Right atrium auricular region (tissue), 2 donors: ENCODE measurements around the gene CCDC54. TPM values are rescaled to one million over a fixed set of nuclear protein-coding genes. Genes with fewer than 3 reads are reported as not detected.

Experiments used
- DNase-seq: peaks from one replicate; pipeline ENCODE4 v3.0.0-alpha.2; 2019; ENCODE audit warnings: low spot score
- H3K27ac ChIP-seq, 2 donors: fragments of 200-600 bp; sonication (generic); 1 replicate in 1 of 2; 2 replicates in 1 of 2; pipeline ENCODE4 v1.5.1; 2016 to 2019
- H3K27me3 ChIP-seq, 2 donors: fragments of 200-600 bp; sonication (generic); one replicate each; pipeline versions ENCODE4 v1.5.1 to v1.6.0; 2017 to 2019
- H3K36me3 ChIP-seq: fragments of 200-600 bp; sonication (generic); one replicate; pipeline ENCODE4 v1.5.1; 2016
- H3K4me1 ChIP-seq, 2 donors: fragments of 200-600 bp; sonication (generic); one replicate each; pipeline versions ENCODE4 v1.5.1 to v1.6.0; 2017 to 2019
- H3K4me3 ChIP-seq, 2 donors: fragments of 200-600 bp; sonication (generic); 1 replicate in 1 of 2; 2 replicates in 1 of 2; pipeline ENCODE4 v1.5.1; 2017 to 2019; ENCODE audit warnings: mild to moderate bottlenecking in 1 of 2, moderate library complexity in 1 of 2
- H3K9me3 ChIP-seq, 2 donors: fragments of 200-600 bp; sonication (generic); one replicate each; pipeline ENCODE4 v1.5.1; 2019
- CTCF ChIP-seq, 2 donors: fragments of 200-600 bp; sonication (generic); IDR thresholded peaks; one replicate each; pipeline ENCODE4 v1.5.1; 2019; ENCODE audit warnings: antibody characterized with exemption in 2 of 2
- total RNA-seq, 2 donors: library from RNA; depleted of rRNA; stranded (reverse); fragments of >200 nt; gene quantifications; one replicate each; pipeline ENCODE4 v1.1.0, GENCODE V29; 2016

The CCDC54 gene
- total RNA-seq, 2 donors from 2014 or later, result not detected

GRCh38 chr3:107408513-107408912, 31.3 kb downstream of the CCDC54 start:
- Histone ChIP-seq H3K4me1 (no peaks in the 10 kb centered on the region), H3K27me3 (no peaks in the 10 kb centered on the region), H3K4me3 (no peak overlapping the region), H3K27ac (no peak overlapping the region), H3K36me3 (no peaks in the 10 kb centered on the region), H3K9me3 (peaks cover 3 to 20% of the 10 kb centered on the region in 2 donors)
- TF ChIP-seq CTCF (IDR thresholded peaks at IDR 0.05), result no peak
- no peak for DNase-seq

GRCh38 chr3:107409365-107409764, 32.1 kb downstream of the CCDC54 start:
- H3K4me1 ChIP-seq, result no peaks in the 10 kb centered on the region
- no peak for DNase-seq
- H3K36me3 ChIP-seq, result no peaks in the 10 kb centered on the region
- H3K27me3 ChIP-seq, result no peaks in the 10 kb centered on the region
- H3K9me3 ChIP-seq, result peaks cover 3 to 20% of the 10 kb centered on the region in 2 donors
- no peak overlapping the region for H3K4me3 ChIP-seq
- no peak overlapping the region for H3K27ac ChIP-seq
- no peak for TF ChIP-seq CTCF (IDR thresholded peaks at IDR 0.05)

GRCh38 chr3:107410606-107411005, 33.4 kb downstream of the CCDC54 start:
- DNase-seq, result no peak
- peaks cover 3 to 20% of the 10 kb centered on the region in 2 donors for H3K9me3 ChIP-seq

GRCh38 chr3:107411056-107411455, 33.8 kb downstream of the CCDC54 start:
- Histone ChIP-seq H3K4me1 (no peaks in the 10 kb centered on the region), H3K27me3 (no peaks in the 10 kb centered on the region), H3K36me3 (no peaks in the 10 kb centered on the region), H3K4me3 (no peak overlapping the region), H3K9me3 (peaks cover 3 to 20% of the 10 kb centered on the region in 2 donors), H3K27ac (no peak overlapping the region)
- DNase-seq, result no peak
- no peak for TF ChIP-seq CTCF (IDR thresholded peaks at IDR 0.05)

More at GRCh38 chr3:107410606-107411005, 33.4 kb downstream of the CCDC54 start:
- Histone ChIP-seq H3K27ac (no peak overlapping the region), H3K36me3 (no peaks in the 10 kb centered on the region), H3K4me1 (no peaks in the 10 kb centered on the region), H3K4me3 (no peak overlapping the region), H3K27me3 (no peaks in the 10 kb centered on the region)
- TF ChIP-seq CTCF (IDR thresholded peaks at IDR 0.05), result no peak

- Histone ChIP-seq H3K4me1 (no peaks in the 10 kb centered on the region), H3K4me3 (no peak overlapping the region), H3K27ac (no peak overlapping the region), H3K9me3 (peaks cover 3 to 20% of the 10 kb centered on the region in 2 donors), H3K27me3 (no peaks in the 10 kb centered on the region), H3K36me3 (no peaks in the 10 kb centered on the region)
- DNase-seq, result no peak
- TF ChIP-seq CTCF (IDR thresholded peaks at IDR 0.05), result no peak
These were observed 34.5 kb downstream of the CCDC54 start for GRCh38 chr3:107411779-107412178.

- no peaks in the 10 kb centered on the region for H3K27me3 ChIP-seq
- no peak overlapping the region for H3K27ac ChIP-seq
- H3K4me3 ChIP-seq, result no peak overlapping the region
- H3K9me3 ChIP-seq, result peaks cover 3 to 20% of the 10 kb centered on the region in 2 donors
- TF ChIP-seq CTCF (IDR thresholded peaks at IDR 0.05), result no peak
- H3K4me1 ChIP-seq, result no peaks in the 10 kb centered on the region
- DNase-seq, result no peak
- H3K36me3 ChIP-seq, result no peaks in the 10 kb centered on the region
These were observed 35.1 kb downstream of the CCDC54 start for GRCh38 chr3:107412376-107412775.
